ENCODE data around the gene PBX4. TPM values are rescaled to one million over a fixed set of nuclear protein-coding genes. Genes with fewer than 3 reads are reported as not detected.

The PBX4 gene
- total and polyA plus RNA-seq, 2 of the 8 experiments (the other 6 are each of a cell fraction or from before 2014, with no cell fraction given) = 3.4 to 3.8 TPM

DNA sequence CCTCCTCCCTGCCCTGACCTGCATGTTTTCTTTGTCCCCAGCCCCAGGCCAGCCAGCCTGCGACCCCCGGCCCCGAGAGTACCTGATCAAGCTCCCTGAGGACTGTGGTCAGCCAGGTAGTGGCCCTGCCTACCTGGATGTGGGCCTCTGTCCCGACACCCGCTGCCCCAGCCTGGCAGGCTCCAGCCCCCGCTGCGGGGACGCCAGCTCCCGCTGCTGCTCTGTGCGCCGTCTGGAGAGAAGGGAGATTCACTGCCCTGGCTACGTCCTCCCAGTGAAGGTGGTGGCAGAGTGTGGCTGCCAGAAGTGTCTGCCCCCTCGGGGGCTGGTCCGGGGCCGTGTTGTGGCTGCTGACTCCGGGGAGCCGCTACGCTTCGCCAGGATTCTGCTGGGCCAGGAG is 74.8 kb downstream of the PBX4 start (continued):
- TF ChIP-seq CBX8 (IDR thresholded peaks at IDR 0.05; ENCODE audit: borderline replicate concordance, low read depth, low read length) = no peak
- no peak for TF ChIP-seq HDAC6 (IDR thresholded peaks at IDR 0.05; ENCODE audit: low read depth, low read length)
